ENCODE data around the gene SOX10.
"Not testable (repeated sequence)": the region's sequence is repeated elsewhere in the genome, so short reads cannot be mapped to it uniquely, and the experiment has no call there.

Gene SOX10

DNA sequence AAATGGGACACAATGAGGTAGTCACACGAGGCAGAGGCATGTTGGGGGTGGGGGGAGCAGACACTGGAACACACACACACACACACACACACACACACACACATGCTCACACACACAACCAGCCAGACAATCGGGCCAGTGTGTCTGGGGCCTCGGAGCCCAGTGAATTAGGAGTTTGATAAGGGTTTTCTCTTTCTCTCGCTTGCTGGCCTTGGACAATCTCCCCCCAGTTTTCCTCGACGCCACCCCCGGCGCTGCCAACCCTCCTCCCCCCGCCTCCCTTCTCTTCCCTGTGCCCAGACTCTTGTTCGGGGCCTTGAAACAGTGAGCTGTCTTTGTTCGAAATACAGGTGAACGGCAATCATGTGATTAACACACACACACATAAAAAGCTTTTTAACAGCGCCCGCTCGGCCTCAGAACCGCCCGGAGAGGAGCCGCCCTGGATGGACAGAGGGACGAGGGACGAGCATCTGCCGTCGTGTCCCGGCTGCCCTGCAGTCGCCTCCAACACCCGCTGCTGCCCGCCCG is 1.5 kb upstream of the SOX10 start:
- no peak for DNase-seq (ENCODE audit: low spot score)

DNA sequence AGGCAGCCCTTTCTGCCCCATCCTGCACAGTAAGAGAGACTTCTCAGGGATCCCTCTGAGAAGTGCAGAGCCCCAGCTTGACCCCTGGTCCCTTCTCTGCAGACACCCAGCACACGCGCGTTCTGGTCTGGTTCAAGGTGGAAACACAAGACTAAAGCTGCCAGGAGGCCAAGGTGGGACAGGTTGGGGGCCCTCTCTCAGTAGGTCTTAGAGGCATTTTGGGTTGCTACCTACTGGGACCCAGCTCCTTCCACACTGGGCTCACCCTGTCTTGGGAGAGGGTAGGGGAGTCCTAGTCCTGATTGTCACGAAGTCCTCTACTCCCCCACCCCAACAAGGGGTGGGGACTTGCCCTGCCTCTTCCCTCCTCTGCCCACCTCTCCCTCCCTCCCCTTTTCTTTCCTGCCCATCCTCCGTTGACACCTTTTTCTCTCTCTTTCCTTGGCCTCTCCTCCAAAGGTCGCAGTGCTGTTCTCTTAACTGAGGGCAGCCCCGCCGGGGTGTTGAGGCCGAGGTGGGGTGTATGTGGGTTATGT is 763 bp upstream of the SOX10 start:
- no peak for DNase-seq (ENCODE audit: low spot score)

DNA sequence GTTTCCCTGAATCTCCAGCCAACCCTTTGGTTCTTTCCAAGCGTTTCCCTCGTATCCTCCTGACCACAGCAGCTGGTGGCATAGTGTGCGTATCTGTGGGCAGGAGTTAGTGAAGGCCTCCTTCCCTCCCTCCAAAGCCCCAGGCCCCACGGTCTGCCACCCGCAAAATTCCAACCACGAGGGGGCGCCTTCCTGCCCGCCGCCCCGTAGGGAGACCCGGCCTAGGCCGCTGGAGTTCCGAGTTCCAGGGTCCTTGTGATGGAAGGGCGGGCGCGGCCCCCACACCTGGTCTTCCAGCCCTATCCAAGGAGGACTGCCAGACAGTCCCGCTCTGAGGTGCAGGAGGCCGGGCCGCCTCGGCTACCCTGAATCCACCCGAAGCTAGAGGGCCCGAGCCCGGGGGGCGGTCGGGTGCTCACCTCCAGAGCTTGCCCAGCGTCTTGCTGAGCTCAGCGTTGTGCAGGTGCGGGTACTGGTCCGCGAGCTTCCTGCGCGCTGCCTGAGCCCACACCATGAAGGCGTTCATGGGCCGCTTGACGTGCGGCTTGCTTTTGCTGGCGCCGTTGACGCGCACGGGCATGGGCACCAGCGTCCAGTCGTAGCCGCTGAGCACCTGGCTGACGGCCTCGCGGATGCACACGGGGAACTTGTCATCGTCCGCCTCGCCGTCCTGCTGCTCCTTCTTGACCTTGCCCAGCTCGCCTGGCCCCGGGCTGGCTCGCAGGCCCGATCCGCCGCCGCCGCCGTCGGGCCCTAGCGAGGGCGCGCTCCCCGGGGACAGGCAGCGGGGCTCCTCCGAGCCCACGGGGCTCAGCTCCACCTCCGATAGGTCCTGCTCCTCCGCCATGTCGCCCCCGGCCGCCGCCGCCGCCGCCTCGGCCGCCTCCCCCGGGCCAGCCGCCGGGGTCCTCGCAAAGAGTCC is 1.2 kb downstream of the SOX10 start:
- no peak for DNase-seq (ENCODE audit: low spot score)

DNA sequence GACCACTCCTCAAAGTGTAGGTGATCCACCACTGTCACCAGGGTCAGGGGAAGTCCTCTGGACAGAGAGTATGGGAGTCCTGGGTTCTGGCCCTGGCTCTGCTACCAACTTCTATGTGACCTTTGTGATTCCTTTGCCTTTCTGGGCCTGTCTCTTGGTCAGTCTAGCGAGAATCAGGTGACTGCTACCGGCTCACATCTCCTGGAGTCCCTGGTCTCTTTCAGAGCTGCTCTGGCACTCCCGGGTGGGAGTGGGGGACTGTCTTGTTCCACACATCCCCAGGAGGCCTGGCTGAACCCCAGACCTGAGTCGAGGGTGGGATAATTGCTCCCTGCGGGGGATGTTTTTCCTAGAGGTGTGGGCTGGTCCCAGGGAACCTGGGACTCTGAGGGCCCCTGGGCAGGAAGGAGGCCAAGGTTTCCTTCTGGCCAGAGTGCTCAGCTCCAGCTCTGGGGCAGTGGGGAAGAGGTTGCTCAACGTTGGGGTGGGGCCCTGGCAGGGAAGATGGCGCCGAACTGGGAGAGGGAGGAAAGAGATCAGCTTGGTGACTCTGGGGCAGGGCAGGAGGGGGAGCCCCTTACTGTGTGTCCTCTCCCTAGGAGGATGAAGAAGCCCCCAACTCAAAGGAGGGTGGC is 2.1 kb downstream of the SOX10 start:
- DNase-seq (ENCODE audit: low spot score) = no peak

DNA sequence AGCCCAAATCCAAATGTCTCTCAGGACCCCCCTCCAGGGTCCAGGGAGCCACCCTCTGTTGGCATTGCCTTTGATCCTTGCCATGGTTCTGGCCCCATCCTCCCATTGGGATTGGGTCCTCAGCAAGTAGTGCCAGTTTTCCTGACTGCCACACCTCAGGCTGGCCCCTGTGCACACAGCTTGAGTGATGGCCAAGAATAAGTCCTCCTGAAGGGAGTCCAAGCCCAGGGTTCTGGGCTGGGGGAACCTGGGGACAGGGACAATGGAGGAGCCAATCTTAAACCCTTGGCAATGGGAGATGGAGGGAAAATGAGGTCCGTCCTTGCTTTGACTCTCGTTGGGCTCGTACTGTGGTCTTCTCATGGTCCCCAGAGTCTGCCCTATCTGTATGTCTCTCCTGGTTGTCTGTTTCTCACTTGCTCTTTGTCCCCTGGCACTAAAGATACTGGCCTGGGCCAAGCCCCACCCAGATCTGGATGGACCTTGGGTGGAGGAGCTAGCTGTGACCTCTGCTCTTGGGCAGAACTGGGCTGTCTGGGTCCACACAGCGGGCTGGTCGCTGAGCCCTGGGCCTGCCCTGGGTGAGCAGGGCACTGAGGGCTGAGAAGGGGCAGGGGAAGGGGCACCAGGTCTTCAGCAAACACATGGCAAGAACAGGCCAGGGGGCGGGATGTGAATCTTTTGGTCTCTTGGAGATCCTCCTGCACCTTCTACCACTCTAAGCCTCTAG is 2.9 kb downstream of the SOX10 start:
- DNase-seq (ENCODE audit: low spot score) = no peak

DNA sequence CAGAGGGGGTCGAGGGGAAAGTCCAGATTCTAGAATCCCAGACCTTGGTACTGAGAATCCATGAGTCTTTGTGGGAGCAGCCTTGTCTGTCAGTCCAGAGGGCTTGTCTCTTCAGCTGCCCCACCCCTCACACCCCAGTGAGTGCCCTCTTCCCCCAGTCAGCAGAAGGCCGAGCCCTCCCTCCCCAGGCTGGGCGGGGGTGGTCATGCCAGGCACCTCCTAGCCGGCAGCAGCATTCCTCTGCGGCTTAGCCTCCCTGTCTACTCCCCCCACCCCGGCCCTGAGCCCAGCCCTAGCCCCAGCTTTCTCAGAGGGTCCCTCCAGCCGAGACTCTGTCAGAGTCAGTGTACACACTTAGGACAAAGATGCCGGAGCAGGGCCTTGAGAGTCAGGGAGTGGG is 4.6 kb downstream of the SOX10 start:
- no peak for DNase-seq (ENCODE audit: low spot score)

DNA sequence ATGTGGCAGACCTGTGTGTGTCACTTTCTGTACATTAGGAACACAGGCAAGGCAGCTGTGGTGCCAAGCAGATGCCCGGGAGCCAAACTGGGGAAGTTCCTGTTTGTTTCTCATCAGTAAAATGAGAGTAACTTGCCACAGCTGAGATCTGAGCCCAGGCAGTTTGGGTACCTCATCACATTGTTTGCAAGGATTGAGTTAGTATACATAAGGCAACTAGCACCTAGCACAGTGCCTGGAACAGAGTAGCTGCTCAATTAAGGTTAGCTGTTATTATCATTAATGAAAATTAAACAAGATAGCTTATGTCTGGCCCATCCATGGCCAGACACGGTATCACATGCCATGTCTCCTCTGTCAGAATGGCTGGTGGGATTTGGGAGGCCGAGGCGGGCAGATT is 7.8 kb downstream of the SOX10 start:
- DNase-seq (ENCODE audit: low spot score) = no peak

DNA sequence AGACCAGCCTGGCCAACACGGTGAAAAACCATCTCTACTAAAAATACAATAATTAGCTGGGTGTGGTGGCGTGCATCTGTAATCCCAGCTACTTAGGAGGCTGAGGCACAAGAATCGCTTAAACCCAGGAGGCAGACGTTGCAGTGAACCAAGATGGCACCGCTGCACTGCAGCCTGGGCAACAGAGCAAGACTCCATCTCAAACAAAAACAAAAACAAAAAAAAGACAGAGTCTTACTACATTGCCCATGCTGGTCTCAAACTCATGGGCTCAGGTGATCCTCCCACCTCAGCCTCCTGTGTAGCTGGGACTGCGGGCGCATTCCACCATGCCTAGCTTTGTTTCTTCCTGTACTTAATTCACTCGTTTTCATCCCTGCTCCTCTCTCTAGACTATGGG is 8.3 kb downstream of the SOX10 start:
- not testable (repeated sequence) for DNase-seq (ENCODE audit: low spot score)

DNA sequence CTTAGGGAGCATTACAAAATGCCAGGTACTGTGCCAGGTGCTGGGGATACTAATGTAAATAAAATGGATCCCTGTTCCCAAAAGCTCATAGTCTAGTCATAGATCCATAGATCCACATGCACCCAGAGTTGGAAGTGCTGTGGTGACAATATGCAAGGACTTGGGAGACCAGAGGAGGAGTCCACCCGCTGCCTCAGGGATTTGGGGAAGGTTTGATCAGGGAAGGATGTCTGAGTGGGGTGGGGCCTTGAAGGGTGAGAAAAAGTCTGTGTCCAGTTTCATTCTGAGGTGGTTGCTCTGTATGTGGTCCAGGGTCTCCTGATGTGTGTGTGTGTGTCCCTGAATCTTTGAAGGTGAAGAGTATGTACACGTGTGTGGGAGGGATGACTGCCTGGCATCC is 9.2 kb downstream of the SOX10 start:
- no peak for DNase-seq (ENCODE audit: low spot score)

DNA sequence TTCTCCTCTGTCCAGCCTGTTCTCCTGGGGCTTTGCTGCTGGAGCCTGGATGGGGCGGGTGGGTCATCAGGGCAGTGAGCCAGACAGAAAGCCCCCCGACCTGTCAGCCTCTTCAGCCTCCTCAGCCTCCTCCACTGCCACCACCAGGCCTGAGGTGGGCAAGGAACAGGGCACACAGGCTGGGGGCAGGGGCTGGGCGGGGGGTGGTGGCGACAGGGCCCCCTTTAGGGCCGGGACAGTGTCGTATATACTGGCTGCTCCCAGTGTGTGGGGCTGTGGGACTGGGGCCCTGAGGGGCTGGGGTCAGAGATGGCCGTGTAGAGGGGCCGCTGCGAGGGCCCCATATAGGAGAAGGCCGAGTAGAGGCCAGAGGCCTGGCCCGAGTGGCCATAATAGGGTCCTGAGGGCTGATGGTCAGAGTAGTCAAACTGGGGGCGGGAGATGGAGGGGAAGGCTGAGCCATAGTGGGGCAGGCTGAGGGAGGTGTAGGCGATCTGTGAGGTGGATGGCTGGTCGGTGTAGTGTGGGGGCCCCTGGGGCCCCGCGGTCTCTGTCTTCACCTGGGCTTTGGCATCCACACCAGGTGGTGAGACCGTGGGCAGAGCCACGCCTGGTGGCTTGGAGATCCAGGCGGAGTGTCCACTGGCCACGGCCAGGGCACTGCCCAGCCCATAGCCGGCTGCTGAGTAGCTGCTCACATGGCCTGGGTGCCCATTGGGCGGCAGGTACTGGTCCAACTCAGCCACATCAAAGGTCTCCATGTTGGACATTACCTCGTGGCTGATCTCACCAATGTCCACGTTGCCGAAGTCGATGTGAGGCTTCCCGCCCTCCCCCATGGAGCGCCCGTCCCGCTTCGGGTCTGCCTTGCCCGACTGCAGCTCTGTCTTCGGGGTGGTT is 10.8 kb downstream of the SOX10 start:
- no peak for DNase-seq (ENCODE audit: low spot score)

DNA sequence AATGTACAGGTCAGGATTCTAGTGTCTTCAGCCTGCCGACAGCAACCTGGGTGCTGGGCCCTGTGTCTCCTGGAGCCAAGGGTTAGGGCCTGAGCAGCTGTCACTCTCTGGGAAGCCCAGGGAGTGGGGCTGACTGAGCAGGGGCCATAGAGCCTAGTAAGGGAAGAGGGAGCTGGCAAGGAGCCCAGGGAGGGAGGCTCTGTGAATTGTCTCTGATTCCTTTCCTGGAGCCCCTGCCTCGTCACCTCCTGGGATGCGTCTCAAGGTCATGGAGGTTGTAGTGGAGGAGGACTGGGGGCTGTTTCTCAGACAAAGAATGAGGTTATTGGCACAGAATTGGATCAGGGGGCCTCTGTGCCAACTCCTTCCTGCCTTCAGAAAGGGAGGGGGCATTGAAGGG is 11.8 kb downstream of the SOX10 start:
- DNase-seq (ENCODE audit: low spot score) = no peak

DNA sequence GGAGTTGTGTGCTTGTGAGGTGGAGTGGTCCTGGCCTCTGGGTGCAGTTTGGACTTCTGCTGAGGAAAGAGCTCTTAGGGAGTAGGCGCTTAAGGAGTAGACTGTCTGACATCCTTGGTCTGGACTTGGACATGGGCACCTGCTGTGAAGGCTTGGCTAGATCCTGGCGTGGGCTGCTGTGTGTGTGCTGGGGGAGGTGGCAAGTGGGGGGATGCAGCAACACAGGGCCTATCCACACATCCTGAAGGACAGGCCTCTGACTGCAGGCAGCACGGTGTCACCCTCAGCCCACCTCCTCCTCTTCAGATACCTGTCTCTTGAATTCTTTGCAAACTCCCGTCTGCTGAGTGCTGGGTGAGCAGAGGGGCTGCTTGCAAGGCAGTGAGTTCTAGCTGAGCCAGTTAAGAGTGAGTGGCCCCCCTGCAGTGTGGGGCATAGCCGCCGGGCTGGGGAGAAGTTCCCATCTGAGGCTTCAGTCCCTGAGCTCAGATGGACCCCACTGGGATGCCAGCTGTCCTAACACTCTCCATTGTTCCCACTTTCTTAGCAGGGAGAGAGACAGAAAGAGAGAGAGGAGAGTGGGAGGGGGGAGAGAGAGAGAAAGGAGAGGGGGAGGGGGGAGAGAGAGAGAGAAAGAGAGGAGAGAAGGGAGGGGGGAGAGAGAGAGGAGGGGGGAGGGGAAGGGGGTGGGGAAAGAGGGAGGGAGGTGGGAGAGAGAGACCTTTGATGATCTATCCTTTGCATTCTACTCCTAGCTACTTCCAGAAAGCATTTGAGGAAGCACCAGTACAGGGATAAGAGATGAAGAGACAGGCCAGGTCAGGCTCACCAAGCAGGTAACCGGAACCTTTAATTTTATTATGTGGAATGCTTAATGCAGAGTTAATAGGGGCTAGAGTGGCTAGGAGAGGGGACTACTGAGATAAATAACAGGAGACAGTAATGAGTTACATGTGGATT is 12.6 kb downstream of the SOX10 start:
- no peak for DNase-seq (ENCODE audit: low spot score)

DNA sequence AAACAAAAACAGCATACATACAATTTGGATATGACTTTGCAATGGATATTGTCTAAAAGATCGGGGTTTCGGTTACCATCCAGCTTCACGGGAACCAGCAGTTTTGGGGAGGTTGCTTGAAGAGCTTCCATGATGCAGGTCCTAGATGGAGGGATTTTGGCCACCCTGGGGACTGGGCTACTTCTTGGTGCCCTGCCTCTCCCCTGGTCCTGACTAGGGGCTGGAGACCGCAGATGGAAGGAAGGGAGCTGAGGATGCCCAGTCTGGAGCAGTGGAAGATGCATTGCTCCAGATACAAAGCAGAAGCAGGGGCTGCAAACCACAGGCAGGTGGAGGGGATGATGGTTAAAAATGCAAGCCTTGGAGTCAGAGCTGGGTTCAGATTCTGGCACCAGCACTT is 13.5 kb downstream of the SOX10 start:
- DNase-seq (ENCODE audit: low spot score) = no peak

DNA sequence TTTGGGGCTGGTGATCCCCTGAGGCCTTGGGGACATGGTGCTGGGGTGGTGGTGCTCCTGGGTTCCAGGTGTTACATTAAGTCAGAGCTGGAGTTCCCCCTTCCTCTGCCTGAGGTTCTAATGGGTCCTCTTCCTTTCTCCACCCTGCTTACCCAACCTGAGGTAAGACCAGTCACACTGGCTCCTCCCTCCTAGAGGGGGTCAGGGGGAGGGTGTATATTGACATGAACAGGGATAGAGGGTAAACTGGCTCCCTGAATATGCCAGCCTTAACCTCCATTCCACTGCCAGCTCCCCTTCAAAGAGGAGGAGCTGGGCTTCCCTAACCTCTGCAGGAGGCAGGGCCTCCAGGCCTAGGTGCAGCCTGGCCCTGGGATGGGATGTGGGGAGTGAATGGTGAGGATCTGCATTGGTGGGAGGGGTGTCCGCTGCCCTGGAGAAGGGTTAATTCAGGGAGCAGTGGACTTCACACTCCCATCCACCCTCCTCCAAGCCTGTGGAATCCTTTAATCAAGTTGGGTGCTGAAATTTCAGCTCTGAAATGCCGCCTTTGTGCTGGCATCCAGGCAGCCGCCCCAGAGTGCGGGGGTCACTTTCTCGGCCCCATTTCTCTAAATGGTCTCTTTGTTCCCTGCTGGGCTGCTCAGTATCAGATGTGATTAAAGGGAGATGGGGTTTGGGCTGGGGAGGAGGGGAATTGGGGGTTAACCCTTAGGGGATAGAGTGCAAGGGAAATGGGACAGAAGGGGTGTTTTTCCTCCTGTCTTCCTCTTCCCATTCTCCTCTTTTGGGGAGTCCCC is 15.7 kb downstream of the SOX10 start:
- no peak for DNase-seq (ENCODE audit: low spot score)

DNA sequence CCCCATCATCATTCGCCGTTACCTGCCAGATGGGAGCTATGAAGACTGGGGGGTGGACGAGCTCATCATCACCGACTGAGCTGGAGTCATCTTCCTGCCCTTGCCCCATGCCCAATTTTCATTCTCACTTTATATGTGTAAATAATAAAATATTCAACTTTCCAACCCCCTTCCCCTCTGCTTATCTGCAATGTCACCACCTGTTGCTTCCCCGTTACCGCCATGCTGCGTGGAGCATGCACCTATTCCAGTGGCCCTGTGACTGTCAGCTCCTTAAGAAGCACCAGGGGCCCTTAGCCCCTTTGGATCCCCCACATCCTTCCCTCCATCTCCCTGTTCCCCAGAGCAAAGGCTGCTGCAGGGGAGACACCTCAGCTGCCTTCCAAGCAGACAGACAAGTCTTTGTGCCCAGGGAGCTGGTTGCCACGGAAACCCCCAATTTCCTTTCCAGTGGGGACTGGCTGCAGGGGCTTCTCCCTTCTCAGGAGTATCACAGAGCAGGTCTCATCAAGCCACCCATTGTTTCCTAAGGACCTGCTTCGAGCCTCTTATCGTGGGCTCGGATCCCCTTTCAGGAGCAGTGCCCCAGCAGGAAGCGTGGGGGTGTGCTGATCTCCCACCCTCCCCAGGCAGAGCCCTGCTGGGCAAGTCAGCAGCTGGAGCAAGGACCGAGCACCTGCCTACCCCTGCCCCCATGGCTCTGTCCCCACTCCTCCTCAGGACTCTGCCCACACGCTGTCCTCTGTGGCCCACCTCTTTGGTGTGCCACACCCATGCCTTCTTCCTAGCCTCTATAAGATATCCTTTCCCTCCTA is 16.5 kb downstream of the SOX10 start:
- DNase-seq (ENCODE audit: low spot score) = no peak

DNA sequence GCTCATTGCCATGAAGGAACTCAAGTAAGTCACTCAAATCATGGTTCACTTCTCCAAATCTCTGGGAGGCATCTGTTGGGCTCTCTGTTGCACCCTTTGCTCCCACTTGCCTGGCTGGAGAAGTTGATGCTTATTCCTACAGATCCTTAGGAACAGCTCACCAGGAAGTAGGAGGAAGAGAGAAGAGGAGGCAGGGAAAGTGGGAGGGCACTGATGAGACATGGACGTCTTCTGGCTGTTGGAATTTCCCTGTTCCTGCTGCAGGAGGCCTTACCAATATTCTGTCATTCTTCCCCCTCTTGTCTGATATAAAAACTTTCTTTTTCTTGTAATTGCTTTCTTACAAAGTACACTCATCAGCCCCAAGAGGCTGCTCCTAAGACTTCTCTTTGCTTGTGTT is 17.2 kb downstream of the SOX10 start:
- DNase-seq (ENCODE audit: low spot score) = no peak

DNA sequence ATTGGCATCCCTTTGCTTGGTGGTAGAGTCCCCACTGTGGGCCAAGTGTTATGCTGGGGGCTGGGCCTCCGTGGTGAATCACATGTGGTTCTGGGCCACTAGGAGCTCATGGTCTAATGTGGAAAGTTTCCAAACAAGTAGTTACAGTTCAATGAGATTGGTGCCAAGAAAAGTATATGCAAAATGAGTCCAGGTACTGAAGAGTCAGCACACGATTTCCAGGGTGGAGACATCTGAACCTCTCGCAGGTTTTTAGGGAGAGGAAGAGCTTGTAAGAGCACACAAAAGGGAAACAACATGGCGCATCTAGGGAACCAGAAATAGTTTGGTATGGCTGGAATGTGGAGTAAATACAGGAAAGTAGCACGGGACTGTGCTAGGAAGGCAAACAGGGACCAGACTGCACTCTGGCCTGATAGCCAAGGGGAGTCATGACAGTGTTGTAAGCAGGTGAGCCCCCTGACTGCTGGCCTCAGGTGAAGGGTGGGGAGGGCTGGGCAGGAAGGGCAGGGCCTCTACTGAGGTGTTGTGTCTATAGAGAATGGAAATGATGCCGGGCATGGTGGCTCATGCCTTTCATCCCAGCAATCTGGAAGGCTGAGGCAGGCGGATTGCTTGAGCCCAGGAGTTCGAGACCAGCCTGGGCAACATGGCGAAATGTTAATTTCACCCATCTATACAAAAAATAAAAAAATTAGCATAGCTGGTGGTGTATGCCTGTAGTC is 18.3 kb downstream of the SOX10 start:
- DNase-seq (ENCODE audit: low spot score) = no peak

DNA sequence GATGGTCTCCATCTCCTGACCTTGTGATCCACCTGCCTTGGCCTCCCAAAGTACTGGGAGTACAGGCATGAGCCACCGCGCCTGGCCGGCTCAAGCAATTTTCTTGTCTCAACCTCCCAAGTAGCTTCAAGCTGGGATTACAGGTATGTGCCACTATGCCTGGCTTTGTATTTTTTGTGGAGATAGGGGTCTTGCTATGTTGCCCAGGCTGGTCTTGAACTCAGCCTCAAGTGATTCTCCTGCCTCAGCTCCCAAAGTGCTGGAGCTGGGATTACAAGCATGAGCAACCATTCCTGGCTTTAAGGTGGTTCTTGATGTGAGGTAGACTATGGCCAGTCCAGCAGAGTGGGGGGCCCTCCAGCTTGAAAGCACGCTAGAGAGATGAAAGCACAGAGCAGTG is 23.3 kb downstream of the SOX10 start:
- no peak for DNase-seq (ENCODE audit: low spot score)
